Stimulated activated CD8-positive, alpha-beta memory T cell treated with anti-CD3 and anti-CD28 coated beads, Interleukin-7, amount 100 ng/mL, for 1 hour (primary cell): ENCODE measurements around the gene AMIGO2.
"Not testable (repeated sequence)": the region's sequence is repeated elsewhere in the genome, so short reads cannot be mapped to it uniquely, and the experiment has no call there.

Source experiments
- DNase-seq, 2 donors: peaks; one replicate each; pipeline ENCODE4 v3.0.0-alpha.2; 2020; ENCODE audit warnings: low read depth in 2 of 2

AMIGO2 gene

GRCh38 chr12:47079468-47079980 lies at the start of gene AMIGO2, which contains the start of gene PCED1B:
Gene AMIGO2, minus strand, starts transcription at chr12:47079959. Its CDS starts 957 bp downstream, at chr12:47079002.
Gene PCED1B, plus strand, starts transcription at chr12:47079621. Its CDS starts 155,443 bp downstream, at chr12:47235064.
- peak; percentile 34 to 39 for DNase-seq

GRCh38 chr12:47126246-47126645 lies 46.5 kb upstream of the AMIGO2 start:
- DNase-seq: no peak

- no peak for DNase-seq
Measured at GRCh38 chr12:47124451-47124850, 44.7 kb upstream of the AMIGO2 start.

- DNase-seq: no peak
Measured at GRCh38 chr12:47123730-47124129, 44.0 kb upstream of the AMIGO2 start.

GRCh38 chr12:47122602-47123001 lies 42.8 kb upstream of the AMIGO2 start:
- DNase-seq: no peak

- no peak for DNase-seq
Measured at GRCh38 chr12:47121146-47121545, 41.4 kb upstream of the AMIGO2 start.

GRCh38 chr12:47120736-47121135 lies 41.0 kb upstream of the AMIGO2 start:
- no peak for DNase-seq

GRCh38 chr12:47117305-47117704 lies 37.5 kb upstream of the AMIGO2 start:
- DNase-seq: not testable (repeated sequence)

- DNase-seq: no peak
Measured at GRCh38 chr12:47114481-47114892, 34.7 kb upstream of the AMIGO2 start.

GRCh38 chr12:47112679-47113078 lies 32.9 kb upstream of the AMIGO2 start:
- no peak for DNase-seq

GRCh38 chr12:47111854-47112253 lies 32.1 kb upstream of the AMIGO2 start:
- DNase-seq: no peak

GRCh38 chr12:47111392-47111778 lies 31.6 kb upstream of the AMIGO2 start:
- no peak for DNase-seq

- DNase-seq: no peak
Measured at GRCh38 chr12:47110718-47111391, 31.1 kb upstream of the AMIGO2 start.

GRCh38 chr12:47110011-47110541 lies 30.3 kb upstream of the AMIGO2 start:
- no peak for DNase-seq

- no peak for DNase-seq
Measured at GRCh38 chr12:47107926-47108325, 28.2 kb upstream of the AMIGO2 start.

GRCh38 chr12:47107446-47107845 lies 27.7 kb upstream of the AMIGO2 start:
- no peak for DNase-seq

- no peak for DNase-seq
Measured at GRCh38 chr12:47105914-47106674, 26.3 kb upstream of the AMIGO2 start.

- DNase-seq: no peak
Measured at GRCh38 chr12:47102845-47103651, 23.3 kb upstream of the AMIGO2 start.

GRCh38 chr12:47102406-47102805 lies 22.6 kb upstream of the AMIGO2 start:
- no peak for DNase-seq

- DNase-seq: no peak
Measured at GRCh38 chr12:47100160-47100559, 20.4 kb upstream of the AMIGO2 start.

GRCh38 chr12:47099610-47100009 lies 19.9 kb upstream of the AMIGO2 start:
- no peak for DNase-seq

GRCh38 chr12:47098099-47098498 lies 18.3 kb upstream of the AMIGO2 start:
- DNase-seq: no peak
